ENCODE results near the gene UBE2I. TPM values are rescaled to one million over a fixed set of nuclear protein-coding genes. Genes with fewer than 3 reads are reported as not detected.

The UBE2I gene
- total RNA-seq, 1 donor from 2014 or later = 58.7 TPM

DNA sequence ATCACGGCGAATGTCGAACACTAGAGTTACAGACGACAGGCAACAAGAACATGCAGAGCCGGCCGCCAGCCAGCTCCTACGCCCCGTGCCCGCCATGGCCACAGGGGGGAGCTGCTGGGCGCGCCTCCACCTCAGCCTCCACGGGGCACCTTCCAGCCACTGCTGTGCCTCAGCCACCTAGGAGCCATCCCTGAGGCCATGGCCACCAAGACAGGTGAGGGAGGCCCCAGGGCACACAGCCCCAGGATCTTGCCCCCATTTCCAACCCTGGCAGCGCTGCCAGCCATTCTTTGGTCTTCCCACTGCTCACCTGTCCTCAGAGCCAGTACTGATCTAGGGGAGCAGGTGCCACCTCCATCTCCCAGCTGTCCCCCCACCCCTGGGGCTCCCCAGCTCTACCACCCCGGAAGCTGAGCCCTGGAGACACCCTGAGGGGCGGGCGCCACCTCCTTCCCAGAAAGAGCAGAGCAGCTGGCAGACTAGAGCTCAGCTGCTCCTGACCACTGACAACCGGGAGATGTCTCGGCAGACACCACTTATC lies 54.1 kb downstream of the UBE2I start:
- peak; percentile 75 for DNase-seq

DNA sequence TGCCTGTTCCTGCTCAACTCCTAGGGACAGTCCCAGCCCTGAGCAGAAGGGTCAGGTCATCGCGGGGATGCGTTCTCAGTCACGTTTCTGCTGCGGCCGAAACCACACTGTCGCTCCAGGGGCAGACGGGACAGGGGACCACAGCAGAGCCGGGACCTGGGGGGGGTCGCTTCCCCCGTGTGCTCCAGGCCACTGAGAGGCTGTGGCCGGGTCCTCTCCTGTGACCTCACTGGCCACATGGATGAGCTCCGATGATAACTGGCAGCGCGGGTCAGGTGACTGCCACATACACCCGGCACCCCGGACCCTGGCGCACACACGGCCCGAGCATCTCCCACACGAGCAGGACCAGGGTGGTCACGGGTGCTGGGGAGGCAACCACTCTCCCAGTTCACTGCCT lies 55.1 kb downstream of the UBE2I start:
- DNase-seq = no peak

DNA sequence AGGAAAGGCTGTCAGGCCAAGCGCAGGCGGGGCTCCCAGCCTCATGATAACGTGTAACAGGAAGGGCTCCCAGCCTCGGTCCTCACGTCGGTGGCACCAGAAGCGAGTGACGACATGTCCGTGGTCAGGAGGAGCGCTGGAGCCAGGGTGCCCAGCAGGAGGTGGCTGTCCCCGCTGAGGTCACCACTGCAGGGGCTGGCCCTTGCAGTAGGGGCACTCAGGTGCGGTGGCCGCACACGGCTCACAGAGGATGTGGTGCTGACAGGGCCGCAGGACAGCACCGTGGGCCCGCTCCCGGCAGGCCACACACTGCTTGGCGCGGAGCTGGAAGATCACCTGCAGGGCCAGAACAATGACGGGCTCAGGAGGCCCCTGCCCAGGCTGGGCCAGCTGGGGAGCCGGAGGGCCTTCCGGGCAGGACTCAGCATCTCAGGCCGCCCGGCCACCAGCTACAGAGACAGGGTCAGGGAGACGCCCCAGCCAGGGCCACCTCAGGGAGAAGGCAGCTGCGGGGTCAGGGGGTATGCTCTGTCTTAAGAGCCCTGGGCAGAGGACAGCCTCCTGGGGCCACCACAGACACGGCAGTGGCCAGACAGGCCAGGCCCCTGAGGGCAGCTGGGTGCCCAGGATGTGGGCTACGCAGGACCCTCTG lies 56.8 kb downstream of the UBE2I start:
- no peak for DNase-seq

DNA sequence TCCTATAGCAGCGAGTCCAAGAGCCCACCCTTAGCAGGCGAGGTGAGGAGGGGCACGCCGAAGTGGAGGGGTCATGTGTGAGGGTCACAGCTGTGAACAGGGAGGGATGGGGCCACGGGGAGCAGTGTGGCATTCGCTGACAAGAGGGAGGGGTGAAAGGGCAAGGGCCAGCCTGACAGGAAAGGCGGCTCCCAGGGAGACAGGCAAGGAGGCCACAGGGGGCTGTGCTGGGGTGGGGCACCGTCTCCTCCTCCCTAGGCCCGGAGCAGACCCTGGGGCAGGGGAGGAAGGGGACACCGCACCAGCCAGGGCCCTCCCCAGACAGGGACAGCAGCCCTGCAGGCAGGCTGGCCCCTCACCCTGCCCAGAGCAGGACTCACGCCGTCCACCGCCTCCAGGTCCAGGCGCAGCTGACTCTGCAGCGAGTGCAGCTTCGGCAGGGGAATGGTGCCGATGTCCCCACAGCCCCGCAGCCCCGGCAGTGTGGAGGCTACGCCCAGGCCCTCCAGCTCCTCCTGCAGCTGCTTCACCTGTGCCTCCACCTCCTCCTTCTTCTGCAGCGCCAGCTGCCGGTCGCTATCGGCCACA lies 57.4 kb downstream of the UBE2I start:
- DNase-seq = no peak

DNA sequence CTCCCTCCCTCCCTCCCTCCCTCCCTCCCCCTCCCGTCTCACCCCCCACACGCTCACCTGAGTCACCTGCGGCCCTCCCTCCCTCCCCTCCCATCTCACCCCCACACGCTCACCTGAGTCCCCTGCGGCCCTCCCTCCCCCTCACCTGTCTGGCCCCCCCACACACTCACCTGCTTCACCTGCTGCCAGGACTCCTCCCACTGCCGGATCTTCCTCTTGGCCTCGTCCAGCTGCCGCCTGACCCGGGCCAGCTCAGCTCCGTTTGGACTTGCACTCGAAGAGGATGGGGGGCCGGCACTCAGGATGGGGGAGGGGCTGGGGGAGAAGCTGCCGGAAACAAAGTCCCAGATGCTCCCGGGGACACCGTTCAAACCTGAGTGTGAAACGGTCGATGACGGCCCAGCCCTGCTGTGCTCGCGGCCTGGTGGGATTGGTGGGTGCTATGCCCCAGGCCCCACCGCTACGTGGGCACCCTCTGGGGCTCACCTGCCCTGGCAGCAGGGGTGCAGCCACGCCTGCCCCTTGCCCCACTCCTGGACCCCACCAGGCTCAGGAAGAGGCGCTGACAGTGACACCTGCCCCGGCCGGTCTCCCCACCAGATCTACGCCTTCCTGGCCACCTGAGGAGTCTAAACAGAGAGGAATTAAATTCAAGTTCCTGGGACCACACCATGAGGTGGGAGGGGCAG lies 58.2 kb downstream of the UBE2I start:
- no peak for DNase-seq

DNA sequence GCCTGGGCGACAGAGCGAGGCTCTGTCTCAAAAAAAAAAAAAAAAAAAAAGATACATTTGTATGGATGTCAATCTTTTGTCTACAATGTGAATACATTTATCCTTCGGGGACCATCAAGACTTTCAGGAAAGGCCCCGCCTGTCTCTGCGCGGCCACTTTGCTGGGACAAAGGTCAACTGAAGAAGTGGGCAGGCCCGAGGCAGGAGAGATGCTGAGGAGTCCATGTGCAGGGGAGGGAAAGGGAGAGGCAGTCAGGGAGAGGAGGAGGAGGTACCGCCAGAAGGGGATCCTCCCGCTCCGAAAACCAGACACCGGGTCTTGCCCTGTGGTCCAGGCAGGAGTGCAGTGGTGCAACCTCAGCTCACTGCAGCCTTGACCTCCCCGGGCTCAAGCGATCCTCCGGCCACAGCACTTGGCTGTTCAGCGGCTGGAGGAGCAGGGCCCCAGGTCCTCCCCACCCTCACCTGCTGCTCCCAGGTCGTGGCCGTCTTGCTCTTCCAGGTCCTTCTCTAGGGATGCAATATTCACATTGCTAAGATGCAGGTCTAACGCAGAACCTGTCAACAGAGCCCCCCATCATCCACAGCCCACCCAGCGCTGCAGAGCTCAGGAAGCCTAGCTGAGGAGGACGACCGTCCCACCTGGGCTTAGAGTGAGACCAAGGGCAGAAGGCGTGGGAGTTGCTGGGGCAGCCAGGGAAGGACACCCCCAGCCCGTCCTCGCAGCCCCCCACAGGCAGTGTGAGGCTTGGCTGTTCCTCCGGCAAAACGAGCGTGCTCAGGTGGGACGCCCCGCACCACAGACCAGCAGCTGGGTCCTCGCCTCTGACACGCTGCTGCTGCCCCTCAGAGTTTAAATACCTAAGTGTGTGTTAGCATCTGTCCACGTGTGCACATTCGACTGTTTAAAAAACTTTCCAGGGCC lies 61.9 kb downstream of the UBE2I start:
- no peak for DNase-seq

DNA sequence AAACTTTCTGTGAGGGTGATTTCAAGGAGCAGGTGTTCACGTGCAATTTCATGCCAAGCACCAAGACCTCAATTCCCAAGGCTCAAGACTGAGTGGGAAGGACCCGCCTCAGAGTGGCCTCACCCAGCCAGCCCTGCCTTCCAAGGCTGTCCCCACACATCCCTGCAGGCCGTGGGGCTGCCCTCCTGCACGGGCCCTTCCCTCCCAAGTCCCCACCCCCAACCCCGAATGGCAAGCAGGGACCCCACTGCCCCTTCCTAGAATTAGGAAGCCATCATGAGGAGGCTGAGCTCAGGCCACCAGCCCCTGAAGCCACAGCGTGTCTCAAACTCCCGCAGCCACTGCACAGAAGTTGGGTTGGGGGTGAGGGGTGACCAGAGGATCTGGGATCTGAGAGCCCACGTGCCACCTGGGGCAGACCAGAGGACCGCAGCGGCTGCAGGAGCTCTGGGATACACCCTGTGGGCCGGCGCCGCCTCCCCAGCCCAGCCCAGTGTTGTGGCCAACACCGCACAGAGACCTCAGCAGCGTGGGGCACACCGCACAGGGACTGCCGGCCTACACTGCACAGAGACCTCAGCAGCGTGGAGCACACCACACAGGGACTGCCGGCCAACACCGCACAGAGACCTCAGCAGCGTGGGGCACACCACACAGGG lies 63.0 kb downstream of the UBE2I start:
- DNase-seq = no peak

DNA sequence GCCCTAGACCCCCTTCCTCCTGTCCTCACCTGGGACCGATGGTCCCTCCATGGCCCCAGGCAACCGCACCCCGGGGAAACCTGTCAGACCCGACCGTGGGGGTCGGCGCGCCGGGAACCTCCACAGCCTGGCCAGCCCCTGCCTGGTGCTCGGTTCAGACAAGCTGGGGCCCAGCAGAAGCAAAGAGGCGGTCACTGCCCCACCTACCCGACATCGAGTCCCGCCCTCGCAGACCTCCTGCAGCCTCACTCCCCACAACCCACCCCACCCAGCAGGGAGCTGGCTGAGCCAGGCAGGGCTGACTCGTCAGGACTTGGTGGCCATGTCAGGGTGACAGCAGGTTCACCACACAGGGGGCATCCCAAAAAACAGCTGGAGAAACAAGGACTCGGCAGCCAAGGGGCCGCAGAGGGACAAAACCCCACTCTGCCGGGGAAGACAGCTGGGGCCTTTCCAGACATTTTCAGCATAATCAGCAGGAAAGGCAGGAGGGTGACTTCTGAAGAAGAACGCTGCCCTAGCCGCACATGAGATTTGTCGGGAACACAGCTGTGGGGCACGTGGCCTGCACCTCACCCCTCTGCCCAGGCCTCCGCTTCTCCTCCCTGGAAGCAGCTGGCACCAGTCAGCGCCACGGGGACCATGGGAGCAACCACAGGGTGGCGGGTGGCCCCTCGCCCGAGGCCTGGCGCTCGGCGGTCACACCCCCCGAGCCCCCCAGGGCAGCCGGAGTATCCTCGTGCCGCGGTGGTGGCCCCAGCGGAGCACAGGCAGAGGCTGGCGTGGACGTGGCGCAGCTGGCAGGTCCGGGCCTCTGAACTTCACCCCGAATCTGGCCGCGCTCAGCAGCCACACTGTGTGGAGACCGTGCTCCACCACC lies 65.2 kb downstream of the UBE2I start:
- DNase-seq = no peak

DNA sequence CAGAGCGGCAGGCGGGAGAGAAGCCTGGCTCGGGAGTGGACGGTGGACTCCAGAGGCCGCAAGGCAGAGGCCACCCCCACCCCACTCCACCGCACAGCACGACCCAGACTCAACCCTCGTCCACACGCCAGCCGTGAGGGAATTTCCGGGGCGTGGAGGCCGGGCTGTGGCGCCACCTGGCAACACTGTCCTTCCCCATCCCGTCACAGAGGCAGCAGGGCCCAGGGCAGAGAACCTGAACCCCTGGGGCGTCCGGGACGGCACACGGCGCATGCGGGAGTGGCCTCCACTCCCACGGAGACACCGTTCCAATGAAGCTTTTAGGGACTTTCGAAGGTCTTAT lies 65.8 kb downstream of the UBE2I start:
- no peak for DNase-seq

DNA sequence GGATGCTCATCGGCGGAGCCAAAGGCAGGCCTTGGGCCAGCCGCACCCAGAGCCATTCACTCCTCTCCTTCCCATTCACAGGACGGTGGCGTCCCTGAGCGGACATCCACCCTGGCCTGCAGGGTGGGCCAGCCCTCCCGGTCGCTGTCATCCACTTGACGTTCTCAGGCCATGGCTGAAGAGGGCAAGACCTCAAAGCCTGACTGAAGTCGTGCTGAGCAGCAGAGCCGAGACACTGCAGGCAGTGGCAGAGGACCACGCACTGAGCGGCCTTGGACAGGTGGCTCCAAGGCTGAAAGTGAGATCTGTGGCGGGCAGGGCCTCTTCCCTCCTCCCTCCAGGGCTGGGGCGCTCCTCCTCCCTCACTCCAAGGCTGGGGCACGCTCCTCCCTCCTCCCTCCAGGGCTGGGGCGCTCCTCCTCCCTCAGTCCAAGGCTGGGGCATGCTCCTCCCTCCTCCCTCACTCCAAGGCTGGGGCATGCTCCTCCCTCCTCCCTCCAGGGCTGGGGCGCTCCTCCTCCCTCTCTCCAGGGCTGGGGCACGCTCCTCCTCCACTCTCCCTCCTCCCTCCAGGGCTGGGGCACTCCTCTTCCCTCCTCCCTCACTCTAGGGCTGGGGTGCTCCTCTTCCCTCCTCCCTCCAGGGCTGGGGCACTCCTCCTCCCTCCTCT lies 66.4 kb downstream of the UBE2I start:
- DNase-seq = no peak

Other genes starting within 250 kb of the UBE2I start
- gene SSTR5, start 236.9 kb upstream of the UBE2I start, total RNA-seq = 0.17 and 1.1 TPM in 2 replicates
- gene C1QTNF8, start 213.4 kb upstream of the UBE2I start, total RNA-seq = not detected in 2 replicates
- gene CACNA1H, start 156.5 kb upstream of the UBE2I start, total RNA-seq = 0.05 and 0.17 TPM in 2 replicates
- not detected in 2 replicates for gene TPSG1, start 84.4 kb upstream of the UBE2I start, total RNA-seq
- not detected in 2 replicates for gene TPSB2, start 79.5 kb upstream of the UBE2I start, total RNA-seq
- gene TPSAB1, start 68.9 kb upstream of the UBE2I start, total RNA-seq = not detected in 2 replicates
- not detected in 2 replicates for gene TPSD1, start 53.6 kb upstream of the UBE2I start, total RNA-seq
- gene BAIAP3, start 24.0 kb downstream of the UBE2I start, total RNA-seq = 1.3 and 1.4 TPM in 2 replicates
- 75.9 and 97.2 TPM in 2 replicates for gene TSR3, start 42.2 kb downstream of the UBE2I start, total RNA-seq
- gene GNPTG, start 42.3 kb downstream of the UBE2I start, total RNA-seq = 40.3 and 49.9 TPM in 2 replicates
- 8.2 and 14.5 TPM in 2 replicates for gene UNKL, start 105.1 kb downstream of the UBE2I start, total RNA-seq
- 13.7 and 19.7 TPM in 2 replicates for gene UQCC4, start 111.1 kb downstream of the UBE2I start, total RNA-seq
- not detected in 2 replicates for gene PERCC1, start 121.4 kb downstream of the UBE2I start, total RNA-seq
- gene CCDC154, start 134.9 kb downstream of the UBE2I start, total RNA-seq = 0.09 and 0.34 TPM in 2 replicates
- 69.9 and 96.7 TPM in 2 replicates for gene CLCN7, start 165.4 kb downstream of the UBE2I start, total RNA-seq
- 0.09 TPM in 1 of 2 replicates, not detected in the other for gene PTX4, start 179.3 kb downstream of the UBE2I start, total RNA-seq
- 19.7 and 21.3 TPM in 2 replicates for gene TELO2, start 183.7 kb downstream of the UBE2I start, total RNA-seq
- gene TMEM204, start 224.0 kb downstream of the UBE2I start, total RNA-seq = 97.4 and 107 TPM in 2 replicates